Measurements from ENCODE around the gene DDC.

The DDC gene, protein sequence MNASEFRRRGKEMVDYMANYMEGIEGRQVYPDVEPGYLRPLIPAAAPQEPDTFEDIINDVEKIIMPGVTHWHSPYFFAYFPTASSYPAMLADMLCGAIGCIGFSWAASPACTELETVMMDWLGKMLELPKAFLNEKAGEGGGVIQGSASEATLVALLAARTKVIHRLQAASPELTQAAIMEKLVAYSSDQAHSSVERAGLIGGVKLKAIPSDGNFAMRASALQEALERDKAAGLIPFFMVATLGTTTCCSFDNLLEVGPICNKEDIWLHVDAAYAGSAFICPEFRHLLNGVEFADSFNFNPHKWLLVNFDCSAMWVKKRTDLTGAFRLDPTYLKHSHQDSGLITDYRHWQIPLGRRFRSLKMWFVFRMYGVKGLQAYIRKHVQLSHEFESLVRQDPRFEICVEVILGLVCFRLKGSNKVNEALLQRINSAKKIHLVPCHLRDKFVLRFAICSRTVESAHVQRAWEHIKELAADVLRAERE

GRCh38 chr7:50564640-50565558 is at the start of gene DDC:
Gene DDC, minus strand, starts transcription at chr7:50565405. Its CDS starts 21,320 bp downstream, at chr7:50544085.
- no peak for DNase-seq

DNA sequence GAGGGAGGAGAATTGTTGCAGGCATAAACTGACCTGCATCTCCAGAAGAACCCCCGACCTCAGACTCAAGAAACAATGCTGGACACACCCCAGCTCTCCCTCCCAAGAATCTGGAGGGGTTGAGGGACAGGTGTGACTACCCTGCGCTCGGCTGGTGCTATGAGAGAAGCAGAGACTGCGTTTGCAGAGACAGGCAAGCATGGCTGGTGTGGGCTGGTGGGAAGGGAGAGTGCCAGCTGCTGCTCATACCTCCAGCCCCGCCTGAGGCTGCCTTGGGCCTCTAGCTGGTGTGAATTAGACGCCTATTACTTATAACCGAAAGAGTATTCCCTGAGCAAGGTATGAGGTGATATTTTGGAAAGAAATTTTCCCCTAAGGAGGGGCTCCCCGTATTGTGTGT is 48.3 kb upstream of the DDC start:
- no peak for DNase-seq

DNA sequence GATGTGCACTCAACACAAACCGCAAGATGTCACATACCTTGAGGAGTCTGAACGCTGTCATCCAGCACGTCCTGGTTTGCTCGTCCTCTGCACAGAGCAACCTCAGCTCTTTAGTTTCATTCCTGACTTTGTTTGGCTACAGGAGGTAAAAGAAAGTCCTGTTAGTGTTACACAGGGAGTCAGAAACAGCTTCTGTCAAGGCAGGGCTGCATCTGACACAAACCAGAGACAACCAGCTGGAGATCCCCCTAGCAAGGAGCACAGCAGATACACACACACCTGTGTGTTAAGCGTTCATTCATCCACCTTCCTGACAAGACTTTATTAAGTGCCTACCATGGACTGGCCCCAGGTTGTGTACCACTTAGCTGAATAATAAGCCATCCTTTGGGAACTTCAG is 47.5 kb upstream of the DDC start:
- no peak for DNase-seq

DNA sequence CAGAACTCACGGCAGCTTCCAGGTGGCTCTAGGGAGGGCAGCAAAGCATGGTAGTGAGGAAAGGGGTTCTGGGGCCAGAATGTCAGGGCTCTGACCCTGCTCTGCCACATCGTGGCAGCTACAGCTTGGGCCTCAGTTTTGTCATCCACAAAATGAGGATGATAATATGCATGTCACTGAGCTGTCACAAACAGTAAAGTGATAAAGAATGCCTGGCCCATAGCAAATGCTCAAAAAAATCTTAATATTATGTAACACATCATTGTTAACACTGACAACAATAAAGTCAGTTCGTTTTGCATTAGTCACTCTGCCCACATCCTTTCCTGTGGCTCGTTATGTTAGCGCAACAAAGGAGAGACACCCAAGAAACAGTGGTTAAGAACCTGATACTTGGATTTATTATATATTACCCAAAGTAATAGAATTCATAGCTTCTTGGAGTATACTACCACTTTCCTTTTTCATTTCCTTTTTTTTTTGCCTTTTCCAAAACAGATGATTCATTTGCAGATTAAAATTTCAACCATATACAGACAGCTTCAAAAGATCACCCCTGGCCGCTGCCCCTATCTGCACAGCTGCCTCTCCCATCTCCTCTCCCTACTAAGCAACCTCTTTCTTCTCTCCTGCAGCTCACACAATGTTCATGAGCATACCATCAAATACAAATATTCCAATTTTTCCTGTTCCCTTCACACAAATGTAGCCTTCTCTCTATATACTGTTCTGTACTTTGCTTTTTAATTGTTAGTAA is 45.5 kb upstream of the DDC start:
- no peak for DNase-seq

DNA sequence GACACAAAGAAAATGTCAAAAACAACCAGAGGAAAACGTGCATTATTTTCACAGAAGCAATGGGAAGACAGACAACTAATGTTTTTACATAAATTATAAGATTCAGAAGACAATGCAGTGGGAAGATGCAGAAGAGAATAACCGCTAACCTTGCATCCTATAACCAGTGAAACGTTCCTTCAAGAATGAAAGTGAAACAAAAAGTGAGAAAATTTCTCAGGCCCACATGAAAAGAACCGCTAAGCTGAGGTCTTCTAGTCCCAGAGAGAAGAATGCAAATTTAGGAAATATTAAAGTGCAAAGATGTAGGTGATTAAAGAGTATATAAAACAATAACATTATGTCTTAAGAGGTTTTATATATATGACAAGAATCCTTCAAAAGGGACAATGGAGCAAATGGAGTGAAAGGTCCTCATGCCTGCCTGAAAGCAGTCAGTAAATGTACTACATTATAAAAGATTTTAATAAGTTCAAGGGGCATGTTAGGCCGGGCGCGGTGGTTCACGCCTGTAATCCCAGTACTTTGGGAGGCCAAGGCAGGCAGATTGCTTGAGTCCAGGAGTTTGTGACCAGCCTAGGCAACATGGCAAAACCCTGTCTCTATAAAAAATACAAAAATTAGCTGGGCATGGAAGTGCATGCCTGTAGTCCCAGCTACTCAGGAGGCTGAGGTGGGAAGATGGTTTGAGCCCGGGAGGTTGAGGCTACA is 43.1 kb upstream of the DDC start:
- DNase-seq = no peak

DNA sequence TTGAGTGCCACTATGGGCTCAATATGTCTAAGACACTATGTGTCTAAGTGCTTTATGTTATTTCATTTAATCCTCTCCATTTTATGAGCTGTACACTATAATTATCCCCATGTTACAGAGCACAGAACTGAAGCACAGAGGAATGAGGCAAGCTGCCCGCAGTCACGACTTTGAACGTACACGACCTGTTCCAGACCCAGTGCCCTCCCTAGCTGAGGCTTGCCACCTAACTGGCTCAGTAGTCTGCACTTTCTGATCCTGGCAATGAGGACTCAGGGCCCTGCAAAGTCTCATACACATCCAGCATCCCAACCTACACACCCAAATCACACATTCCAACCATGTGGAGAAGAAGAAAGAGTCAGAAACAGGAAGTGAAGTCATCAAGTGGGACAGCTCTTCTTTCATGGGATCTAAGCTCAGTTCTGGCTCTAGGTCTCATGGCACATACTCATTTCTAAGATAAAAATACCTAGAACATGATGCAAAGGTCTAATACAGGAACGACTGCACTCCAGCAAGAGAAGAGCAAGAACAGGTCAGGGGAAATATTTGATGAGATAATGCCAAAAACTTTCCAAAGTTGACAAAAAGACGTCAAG is 42.4 kb upstream of the DDC start:
- no peak for DNase-seq

DNA sequence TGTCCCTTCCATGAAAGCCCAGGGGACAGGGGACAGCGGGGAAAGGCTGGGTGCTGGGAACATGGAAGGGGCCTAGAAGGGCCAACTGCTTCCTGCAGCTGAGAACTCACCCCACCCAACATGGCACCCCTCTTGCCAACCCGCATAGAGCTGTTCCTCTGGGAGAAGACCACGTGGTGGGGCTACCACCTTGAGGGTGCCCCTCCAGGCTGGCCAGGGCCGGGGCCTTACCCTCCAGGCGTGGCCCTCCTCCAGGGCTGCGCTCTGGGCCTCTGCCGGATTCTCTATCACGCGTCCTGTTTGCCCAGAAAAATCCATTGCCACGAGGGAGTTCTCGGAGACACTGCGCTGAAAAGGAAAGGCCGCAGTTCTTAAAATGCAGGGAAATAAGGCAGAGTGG is 39.9 kb upstream of the DDC start:
- no peak for DNase-seq

DNA sequence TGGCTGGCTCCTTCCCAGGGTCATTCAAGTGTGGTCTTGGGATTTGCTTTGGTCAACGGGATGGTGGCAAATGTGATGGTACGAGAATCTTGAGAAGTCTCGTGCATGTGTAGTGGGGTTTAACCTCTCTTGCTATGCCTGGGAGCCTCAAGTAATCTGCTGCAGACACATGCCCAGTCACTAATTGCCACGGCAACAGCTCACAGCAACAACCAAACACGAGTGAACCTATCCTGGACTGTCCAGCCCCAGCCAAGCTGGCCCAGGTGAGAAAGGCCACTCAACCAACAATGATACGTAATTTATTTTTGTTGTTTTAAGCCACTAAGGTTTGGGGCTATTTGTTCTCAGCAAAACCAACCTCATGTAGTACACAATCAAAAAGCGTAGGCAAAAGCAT is 38.1 kb upstream of the DDC start:
- DNase-seq = no peak

DNA sequence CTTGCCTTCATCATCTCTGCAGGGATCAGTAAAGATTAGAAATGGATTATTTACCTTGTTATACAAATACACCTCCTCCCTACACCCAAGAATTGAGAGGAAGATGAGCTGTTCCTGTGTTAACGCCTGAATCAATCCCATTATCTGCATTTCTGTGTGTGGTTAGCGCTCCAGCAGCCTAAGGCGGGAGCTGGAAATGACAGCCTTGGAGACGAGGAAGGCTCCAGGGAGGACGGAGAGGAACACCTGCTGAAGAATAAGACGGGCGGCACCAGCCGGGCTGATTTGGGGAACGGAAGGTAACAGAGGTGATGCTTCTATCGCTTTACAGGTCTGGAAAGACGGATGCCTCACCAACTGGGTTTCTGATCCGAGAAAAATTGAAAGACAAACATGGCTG is 34.2 kb upstream of the DDC start:
- no peak for DNase-seq

- DNase-seq = no peak
Observed at GRCh38 chr7:50598460-50599343, 33.5 kb upstream of the DDC start.

DNA sequence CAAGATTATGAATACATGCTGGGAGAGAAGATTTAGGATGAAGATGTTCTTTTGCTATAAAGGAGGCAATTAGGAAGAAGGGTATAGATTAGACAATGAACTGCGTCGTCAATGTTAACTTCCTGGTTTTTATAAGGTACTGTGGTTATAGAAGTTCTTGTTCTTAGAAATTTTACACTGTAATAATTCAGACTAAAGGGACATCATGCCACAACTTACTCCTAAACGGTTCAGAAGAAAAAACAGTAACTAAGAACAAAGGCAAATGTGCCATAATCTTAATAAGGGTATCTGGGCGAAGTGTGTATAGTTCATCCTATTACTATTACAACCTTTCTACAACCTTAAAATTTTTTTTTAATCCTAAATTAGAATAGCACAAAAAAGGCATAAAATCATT is 31.3 kb upstream of the DDC start:
- DNase-seq = no peak

- no peak for DNase-seq
Observed at GRCh38 chr7:50595491-50596102, 30.4 kb upstream of the DDC start.

DNA sequence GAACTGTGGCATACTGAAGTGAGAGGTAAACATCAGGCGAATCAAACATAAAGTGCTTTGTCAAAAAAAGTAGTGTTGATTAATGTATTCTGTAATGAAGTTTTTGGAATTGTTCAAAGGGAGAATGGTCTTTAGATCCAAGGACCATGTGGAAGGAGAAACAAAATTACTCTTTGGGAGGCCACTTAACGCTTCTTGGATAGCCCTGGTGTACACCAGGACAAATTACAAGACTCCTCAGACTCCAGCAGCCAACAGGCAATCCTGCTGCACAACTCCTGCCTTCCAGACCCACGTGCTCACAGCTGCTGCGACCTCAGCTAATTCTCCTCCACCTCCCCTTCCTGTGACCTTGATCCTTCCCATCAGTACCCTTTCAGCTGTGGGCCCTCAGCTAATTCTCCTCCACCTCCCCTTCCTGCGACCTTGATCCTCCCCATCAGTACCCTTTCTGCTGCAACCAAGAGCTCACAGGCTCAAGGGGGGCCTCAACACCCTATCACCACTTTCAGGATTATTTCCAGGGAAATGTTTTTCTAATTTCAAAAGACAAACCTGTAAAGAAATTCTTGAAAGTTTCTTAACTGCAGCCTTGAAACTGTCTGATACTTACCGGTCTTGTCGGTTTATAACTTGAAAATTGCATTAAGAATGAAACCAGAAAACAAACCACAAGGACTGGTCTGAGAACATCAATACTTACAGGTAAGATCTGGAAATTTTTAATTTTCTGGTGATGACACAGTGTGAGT is 29.7 kb upstream of the DDC start:
- no peak for DNase-seq

DNA sequence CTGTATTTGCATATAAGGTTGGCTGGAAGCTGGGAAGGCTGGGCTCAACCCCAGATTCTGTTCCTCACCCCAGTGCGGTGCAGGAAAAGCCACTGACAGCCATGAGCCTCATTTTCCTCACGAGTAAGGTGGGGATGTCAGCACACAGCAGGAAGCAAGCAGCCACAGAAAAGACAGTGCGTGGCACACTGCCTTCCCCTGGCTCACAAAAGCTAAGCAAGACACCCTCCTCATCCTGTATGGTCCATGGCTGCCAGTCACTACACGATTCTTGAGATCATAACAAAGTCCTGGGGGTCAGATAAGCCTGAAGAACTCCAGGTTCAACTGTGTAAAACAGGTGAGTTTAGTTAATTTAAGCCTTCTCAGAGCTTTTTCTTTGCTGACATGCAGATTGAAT is 28.9 kb upstream of the DDC start:
- no peak for DNase-seq

- no peak for DNase-seq
Observed at GRCh38 chr7:50592940-50593339, 27.7 kb upstream of the DDC start.

DNA sequence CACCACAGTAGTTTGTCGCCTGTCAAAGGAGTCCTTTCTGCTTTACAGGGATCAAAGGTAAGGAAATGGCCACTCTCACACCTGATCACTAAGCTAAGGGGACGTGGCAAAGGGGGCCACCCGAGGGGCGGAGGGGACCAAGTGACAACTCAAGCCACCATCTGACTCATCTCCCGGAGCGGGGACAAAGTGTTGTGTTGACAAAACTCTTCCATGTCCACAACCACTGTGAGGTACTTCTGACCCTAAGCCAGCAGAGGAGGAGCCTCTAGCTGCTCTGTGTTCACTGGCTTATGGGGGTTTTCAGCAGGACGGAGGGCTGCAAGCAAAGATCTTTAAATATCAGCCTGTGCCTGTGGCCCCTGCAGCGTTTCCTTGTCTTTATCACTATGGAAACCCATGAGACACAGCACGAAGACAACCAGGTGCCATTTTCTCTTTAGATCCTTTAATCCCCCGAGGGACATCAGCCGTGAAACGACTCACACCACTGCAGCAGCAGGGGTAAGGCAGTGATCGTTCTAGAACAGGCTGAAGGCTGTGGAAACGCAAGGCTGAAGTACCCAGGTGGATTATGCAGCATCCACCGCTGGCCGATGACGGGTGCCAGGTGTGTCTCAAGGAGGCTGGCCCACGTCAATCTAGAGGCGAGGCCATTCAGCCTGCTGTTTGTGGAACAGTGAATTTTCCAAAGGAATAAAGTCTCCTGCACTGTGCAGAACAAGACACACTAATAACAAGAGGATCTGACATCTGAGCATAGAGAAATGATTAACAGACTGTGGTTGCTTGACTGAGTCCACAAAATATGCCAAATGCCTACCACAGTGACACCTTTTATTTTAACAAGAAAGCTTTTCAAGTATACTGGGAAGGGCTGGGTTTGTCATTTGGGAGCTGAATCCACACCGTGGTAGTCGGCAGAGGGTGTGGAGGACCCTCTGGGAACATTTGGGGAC is 26.6 kb upstream of the DDC start:
- DNase-seq = no peak

- DNase-seq = no peak
Observed at GRCh38 chr7:50591098-50591479, 25.9 kb upstream of the DDC start.

DNA sequence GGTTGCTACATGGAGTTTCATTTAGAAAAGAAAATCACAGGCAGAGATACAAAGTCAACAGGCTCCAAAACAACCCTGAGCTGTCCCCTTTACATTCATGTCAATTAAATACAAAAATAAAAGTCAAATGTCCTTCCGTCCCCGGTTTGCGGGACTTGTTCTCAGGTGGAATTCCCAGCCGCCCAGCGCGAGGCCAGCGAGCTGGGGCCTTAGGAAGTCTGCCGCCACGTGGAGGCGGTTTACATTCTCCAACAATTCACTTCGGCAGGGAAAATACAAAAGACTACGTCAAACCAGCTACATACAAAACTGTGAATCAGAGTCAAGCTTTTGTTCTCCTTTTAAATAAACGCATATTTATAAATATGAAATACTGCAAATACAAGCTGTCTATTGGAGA is 25.3 kb upstream of the DDC start:
- DNase-seq = no peak

- no peak for DNase-seq
Observed at GRCh38 chr7:50589364-50589763, 24.2 kb upstream of the DDC start.

All from activated CD4-positive, alpha-beta T cell treated with anti-CD3 and anti-CD28 coated beads for 1 hour (primary cell).